ENCODE measurements around the gene XDH.

XDH gene

GRCh38 chr2:31349160-31349559, 65.4 kb downstream of the XDH start:
- Histone ChIP-seq H3F3A (ENCODE audit: insufficient read depth, low read length) (no peaks in the 10 kb centered on the region), H3K79me2 (ENCODE audit: insufficient read depth, low read length) (no peaks in the 10 kb centered on the region), H3K36me3 (ENCODE audit: insufficient read depth, low read length) (no peaks in the 10 kb centered on the region), H3K9me3 (ENCODE audit: low read length) (no peaks in the 10 kb centered on the region), H4K20me1 (ENCODE audit: insufficient read depth, low read length) (no peaks in the 10 kb centered on the region), H3K27ac (ENCODE audit: low read depth, low read length, poor library complexity, severe bottlenecking) (no peak overlapping the region), H3K27me3 (ENCODE audit: insufficient read depth, low read length) (no peaks in the 10 kb centered on the region), H2AFZ (ENCODE audit: low read length) (no peak overlapping the region), H3K4me1 (ENCODE audit: insufficient read depth, low read length, severe bottlenecking) (no peaks in the 10 kb centered on the region), H3K4me3 (ENCODE audit: low read depth, low read length, poor library complexity, severe bottlenecking) (no peak overlapping the region), H3K4me2 (ENCODE audit: low read length) (no peak overlapping the region), H3K9me2 (ENCODE audit: low read depth, low read length) (no peaks in the 10 kb centered on the region), H3K9ac (ENCODE audit: low read length) (no peak overlapping the region)
- TF ChIP-seq EZH2 (IDR thresholded peaks at IDR 0.05; ENCODE audit: borderline replicate concordance, low read length): no peak
- no peak for TF ChIP-seq CTCF (IDR thresholded peaks at IDR 0.05; ENCODE audit: low read length)

DNA sequence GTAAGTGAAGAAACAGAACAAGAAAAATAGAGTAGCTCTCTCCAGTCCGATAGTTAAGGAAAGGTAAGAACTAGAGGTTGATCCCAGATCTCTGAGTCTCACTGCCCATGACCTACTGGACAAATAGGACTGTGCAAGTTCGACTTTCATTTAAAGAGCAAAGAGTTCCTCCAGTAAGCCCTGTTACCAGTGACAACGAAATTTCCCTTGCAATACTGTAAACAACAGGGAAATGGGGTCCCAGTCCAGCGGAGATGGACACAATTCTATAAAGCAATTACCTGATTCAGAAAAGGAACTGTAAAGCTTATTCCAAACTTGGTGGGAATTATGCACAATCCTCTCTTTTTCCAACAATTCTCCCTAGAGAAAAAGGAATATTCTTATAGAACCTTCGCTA, 65.9 kb downstream of the XDH start:
- H3K27ac ChIP-seq (ENCODE audit: low read depth, low read length, poor library complexity, severe bottlenecking): no peak overlapping the region
- TF ChIP-seq EZH2 (IDR thresholded peaks at IDR 0.05; ENCODE audit: borderline replicate concordance, low read length) (no peak), CTCF (IDR thresholded peaks at IDR 0.05; ENCODE audit: low read length) (no peak)
- no peak overlapping the region for H3K9ac ChIP-seq (ENCODE audit: low read length)

DNA sequence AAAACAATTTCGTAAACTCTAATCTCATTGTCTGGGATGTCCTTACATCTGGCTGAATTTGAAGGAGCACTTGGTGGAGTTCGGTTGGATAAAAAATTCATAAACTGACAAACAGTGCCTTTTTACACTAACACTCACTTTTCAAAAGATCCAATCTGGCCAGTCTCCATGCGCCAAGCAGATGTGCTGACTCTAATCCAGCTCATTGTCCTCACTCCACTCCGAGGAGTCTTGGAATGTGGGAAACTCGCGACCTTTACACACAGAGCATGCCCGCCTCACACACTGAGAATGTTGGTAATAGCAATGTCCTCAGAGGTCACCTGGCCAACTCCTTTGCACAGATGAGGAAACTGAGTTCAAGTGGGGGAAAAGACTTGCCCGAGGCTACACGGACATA, 66.8 kb downstream of the XDH start:
- no peak overlapping the region for H3K9ac ChIP-seq (ENCODE audit: low read length)
- H4K20me1 ChIP-seq (ENCODE audit: insufficient read depth, low read length): no peaks in the 10 kb centered on the region
- TF ChIP-seq EZH2 (IDR thresholded peaks at IDR 0.05; ENCODE audit: borderline replicate concordance, low read length): no peak
- TF ChIP-seq CTCF (IDR thresholded peaks at IDR 0.05; ENCODE audit: low read length): no peak
- no peaks in the 10 kb centered on the region for H3K36me3 ChIP-seq (ENCODE audit: insufficient read depth, low read length)
- H2AFZ ChIP-seq (ENCODE audit: low read length): no peak overlapping the region
- H3K4me3 ChIP-seq (ENCODE audit: low read depth, low read length, poor library complexity, severe bottlenecking): no peak overlapping the region
- H3K4me2 ChIP-seq (ENCODE audit: low read length): no peak overlapping the region
- no peak overlapping the region for H3K27ac ChIP-seq (ENCODE audit: low read depth, low read length, poor library complexity, severe bottlenecking)
- H3K9me3 ChIP-seq (ENCODE audit: low read length): no peaks in the 10 kb centered on the region
- no peaks in the 10 kb centered on the region for H3K79me2 ChIP-seq (ENCODE audit: insufficient read depth, low read length)
- no peaks in the 10 kb centered on the region for H3K9me2 ChIP-seq (ENCODE audit: low read depth, low read length)
- no peaks in the 10 kb centered on the region for H3K4me1 ChIP-seq (ENCODE audit: insufficient read depth, low read length, severe bottlenecking)
- no peaks in the 10 kb centered on the region for H3K27me3 ChIP-seq (ENCODE audit: insufficient read depth, low read length)
- H3F3A ChIP-seq (ENCODE audit: insufficient read depth, low read length): no peaks in the 10 kb centered on the region

More for the DNA sequence above, 65.9 kb downstream of the XDH start:
- Histone ChIP-seq H4K20me1 (ENCODE audit: insufficient read depth, low read length) (no peaks in the 10 kb centered on the region), H3K79me2 (ENCODE audit: insufficient read depth, low read length) (no peaks in the 10 kb centered on the region), H3K36me3 (ENCODE audit: insufficient read depth, low read length) (no peaks in the 10 kb centered on the region), H3F3A (ENCODE audit: insufficient read depth, low read length) (no peaks in the 10 kb centered on the region), H3K27me3 (ENCODE audit: insufficient read depth, low read length) (no peaks in the 10 kb centered on the region), H3K9me3 (ENCODE audit: low read length) (no peaks in the 10 kb centered on the region), H3K4me1 (ENCODE audit: insufficient read depth, low read length, severe bottlenecking) (no peaks in the 10 kb centered on the region), H3K4me2 (ENCODE audit: low read length) (no peak overlapping the region), H3K9me2 (ENCODE audit: low read depth, low read length) (no peaks in the 10 kb centered on the region), H2AFZ (ENCODE audit: low read length) (no peak overlapping the region), H3K4me3 (ENCODE audit: low read depth, low read length, poor library complexity, severe bottlenecking) (no peak overlapping the region)
